Renal cortex interstitium (tissue), 11 donors: ENCODE results near the gene CLN3. TPM values are rescaled to one million over a fixed set of nuclear protein-coding genes. Genes with fewer than 3 reads are reported as not detected.
"Not testable (repeated sequence)": the region's sequence is repeated elsewhere in the genome, so short reads cannot be mapped to it uniquely, and the experiment has no call there.

Experiments used
- DNase-seq, 11 donors: peaks; one replicate each; pipeline ENCODE4 v3.0.0-alpha.2; 2013; ENCODE audit warnings: low read depth in 9 of 11, low spot score in 4 of 11; ENCODE audit errors: extremely low read depth in 1 of 11
- polyA plus RNA-seq, 3 donors: library from polyadenylated mRNA; unstranded; fragments of 120-200 nt; gene quantifications; one replicate each; pipeline ENCODE4 v1.2.1, GENCODE V29; 2013; ENCODE audit not compliant: insufficient read length in 3 of 3

Gene CLN3
- polyA plus RNA-seq, 3 donors = 30.4 to 34.2 (median 32.8) TPM

DNA sequence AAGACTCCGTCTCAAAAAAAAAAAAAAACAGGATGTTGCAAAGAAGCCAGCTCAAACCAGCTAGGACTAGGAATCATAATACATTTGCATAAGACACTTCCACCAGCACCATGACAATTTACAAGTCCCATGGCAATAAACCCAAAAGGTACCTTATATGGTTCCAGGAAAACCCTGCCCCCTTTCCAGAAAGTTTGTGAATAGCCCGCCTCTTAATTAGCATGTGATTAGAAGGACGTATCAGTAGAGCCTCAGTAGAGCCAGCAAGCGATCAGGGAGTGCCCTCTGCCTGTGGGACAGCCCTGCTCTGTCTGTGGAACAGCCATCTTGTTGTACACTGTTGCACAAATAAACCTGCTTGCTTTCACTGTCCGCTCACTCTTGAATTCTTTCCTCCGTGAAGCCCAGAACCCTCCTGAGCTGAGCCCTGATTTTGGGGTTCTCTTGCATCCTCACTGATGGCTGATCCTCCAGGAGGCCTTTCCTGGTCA is 32.9 kb upstream of the CLN3 start:
- no peak for DNase-seq

DNA sequence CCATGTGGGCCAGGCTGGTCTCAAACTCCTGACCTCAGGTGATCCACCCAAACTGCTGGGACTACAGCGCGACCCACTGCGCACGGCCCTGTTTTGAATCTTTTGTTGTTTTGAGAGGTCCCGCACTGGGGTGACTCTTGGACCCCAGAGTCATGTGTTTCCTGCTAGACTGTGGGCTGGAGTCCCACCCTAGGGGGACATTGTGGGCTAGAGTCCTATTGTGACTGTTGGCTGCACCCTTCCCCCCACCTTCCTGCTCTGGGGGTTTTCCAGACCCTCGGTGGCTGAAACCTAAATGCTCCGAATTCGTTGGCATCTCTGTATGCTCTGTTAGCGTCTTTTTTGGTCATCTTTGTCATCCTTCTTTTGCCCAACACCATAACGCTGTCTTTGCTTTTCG is 30.9 kb upstream of the CLN3 start:
- no peak for DNase-seq

DNA sequence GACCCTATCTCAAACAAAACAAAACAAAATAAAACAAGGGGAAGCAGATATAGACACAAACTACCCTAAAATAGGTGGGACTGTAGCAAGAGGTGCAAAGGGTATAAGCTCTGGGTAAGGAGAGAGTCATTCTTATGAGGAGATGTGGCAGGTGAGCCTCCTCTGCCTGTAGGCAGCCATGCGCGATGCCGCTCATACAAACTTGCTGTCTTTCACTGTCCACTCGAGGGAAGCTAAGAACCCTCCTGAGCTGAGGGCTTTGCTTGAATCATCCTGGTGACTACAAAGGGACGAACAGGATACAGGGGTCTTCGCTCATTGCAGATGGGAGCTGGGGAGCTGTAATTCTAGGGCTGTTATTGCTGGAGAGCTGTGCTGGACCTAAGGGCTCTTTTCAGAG is 29.6 kb upstream of the CLN3 start:
- no peak for DNase-seq

DNA sequence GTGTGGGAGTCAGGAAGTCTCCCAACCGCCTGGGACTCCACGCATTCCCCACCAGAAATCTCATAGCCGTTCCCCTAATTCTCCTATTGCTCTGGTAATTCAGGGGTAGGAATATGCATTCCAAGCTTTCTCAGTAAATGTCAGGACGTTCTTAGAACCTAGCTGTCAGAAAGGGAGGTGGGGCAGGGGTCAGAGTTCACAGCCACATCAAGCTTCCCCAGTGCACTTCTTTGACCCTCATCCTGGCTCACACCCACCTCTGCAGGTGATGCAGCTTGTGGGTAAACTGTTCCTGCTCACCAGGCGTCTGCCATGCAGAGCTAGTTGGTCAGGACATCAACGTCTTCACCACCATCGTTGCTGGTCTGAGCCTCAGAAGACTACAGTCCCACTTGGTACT is 28.8 kb upstream of the CLN3 start:
- no peak for DNase-seq

DNA sequence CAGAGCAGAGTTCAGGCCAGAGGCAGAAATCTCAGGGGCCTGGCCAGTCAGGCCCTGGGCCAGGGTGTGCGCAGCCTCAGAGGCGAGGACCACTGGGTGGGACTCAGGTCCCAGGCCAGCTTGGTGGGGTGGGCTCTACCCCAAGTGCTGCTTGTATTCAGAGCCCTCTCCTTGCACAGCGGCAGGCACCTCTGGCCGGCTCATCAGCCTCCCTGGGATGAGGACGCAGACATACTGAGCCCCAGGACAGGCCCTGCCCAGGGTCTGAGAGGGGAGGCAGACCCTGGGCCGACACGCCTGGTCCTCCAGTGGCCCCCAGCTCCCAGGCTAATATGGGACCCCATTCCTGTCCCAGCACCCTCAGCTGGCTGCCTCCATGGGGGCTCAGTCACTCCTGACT is 22.4 kb upstream of the CLN3 start:
- no peak for DNase-seq

DNA sequence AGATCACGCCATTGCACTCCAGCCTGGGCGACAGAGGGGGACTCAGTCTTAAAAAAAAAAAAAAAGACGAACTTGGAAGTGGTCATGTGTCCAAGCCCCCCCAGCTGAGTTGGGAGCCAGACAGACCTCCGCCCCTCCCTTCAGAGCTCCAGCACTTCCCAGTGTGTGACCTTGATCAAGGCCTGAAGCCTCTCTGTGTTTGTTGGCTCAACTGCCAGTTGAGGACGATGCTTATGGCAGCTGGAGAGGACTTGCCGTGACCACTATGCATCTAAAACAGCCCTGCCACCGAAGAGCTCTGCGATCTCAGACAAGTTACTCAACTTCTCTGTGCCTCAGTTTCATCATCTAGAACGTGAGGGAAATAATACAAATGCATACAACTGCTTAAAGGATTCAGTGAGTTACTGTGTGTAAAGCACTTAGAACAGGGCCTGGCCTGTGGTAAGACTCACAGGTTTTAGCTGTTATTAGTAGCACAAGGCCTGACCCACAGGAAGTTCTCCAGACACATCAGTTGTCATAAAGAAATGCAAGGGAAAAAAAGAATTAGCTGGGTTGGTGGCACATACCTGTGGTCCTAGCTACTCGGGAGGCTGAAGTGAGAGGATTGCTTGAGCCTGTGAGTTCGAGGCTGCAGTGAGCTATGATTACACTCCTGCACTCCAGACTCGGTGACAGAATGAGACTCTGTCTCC is 21.8 kb upstream of the CLN3 start:
- DNase-seq = no peak

DNA sequence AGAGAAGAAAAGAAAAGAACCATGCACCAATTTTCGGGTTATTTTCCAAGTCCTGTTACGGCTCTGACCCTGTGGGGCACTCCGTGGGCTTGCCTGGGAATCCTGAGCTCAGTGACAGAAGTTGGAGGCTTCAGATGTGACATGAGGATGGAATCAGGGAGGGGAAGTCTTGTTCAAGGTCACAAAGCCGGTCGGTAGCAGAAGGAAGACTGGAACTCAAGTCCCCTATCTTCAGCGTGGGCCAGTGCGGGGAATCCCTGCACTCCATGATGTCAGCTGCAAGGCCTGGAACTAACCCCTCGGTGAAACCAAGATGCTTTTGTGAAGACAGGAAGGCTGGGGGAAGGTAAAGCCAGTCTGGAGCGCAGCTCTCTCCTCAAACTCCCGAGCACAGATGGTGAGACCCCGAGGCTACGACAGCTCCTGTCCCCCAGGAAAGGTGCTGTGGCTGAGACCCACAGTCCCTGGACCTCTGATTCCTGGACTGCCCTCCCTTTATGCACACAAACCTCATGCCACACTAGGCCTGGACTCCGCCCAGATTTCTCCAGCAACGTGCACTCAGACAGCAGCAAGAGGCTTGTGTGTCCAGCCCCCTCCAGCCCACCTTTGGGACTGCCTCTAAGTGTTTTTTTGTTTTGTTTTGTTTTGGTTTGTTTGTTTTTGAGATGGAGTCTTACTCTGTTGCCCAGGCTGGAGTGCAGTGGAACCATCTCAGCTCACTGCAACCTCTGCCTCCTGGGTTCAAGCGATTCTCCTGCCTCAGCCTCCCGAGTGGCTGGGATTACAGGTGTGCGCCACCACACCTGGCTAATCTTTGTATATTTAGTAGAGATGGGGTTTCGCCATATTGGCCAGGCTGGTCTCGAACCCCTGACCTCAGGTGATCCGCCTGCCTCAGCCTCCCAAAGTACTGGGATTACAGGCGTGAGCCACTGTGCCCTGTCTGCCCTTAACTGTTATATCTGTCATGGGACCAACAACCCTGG is 20.2 kb upstream of the CLN3 start:
- no peak for DNase-seq

DNA sequence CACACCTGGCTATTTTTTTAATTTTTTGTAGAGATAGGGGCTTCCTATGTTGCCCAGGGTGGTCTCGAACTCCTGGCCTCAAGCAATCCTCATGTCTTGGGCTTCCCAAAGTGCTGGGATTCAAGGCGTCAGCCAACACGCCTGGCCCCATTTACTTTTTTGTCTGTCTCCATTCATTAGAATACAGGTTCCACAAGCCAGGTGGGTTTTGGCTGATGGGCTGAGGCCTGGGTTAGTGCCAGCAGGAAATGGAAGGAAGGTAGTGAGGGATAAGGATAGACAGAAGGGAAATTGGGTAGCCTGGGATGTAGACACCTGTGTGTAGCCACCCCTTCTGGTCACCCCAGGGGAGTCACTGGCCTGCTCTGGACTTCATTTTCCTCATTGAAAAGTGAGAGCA is 19.2 kb upstream of the CLN3 start:
- no peak for DNase-seq

DNA sequence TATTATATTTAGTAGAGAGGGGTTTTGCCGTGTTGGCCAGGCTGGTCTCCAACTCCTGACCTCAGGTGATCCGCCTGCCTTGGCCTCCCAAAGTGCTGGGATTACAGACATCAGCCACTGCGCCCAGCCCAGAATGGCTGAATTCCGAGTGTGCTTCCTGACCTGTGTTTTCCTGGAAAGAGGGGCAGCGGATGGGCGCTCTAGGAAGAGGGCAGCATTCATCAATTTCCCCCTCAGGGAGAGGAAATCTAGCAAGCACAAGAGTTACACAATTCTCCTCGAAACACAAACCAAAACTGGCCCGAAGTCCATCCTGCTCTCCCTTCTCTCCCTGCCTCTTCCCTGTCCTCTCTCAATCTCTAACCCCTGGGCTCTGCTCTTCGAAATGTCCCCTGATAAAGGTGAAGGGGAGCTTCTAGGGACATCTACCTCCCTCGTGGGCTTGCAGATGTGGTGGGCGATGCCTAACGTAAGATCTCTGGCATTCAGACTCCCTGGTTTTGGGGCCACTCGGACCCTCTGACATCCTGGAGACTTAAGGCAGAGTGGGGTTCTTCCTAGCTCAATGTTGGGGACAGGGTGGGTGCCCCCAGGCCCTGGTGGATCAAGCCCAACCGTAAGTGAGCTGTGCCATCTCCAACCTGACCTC is 13.7 kb upstream of the CLN3 start:
- DNase-seq = no peak

DNA sequence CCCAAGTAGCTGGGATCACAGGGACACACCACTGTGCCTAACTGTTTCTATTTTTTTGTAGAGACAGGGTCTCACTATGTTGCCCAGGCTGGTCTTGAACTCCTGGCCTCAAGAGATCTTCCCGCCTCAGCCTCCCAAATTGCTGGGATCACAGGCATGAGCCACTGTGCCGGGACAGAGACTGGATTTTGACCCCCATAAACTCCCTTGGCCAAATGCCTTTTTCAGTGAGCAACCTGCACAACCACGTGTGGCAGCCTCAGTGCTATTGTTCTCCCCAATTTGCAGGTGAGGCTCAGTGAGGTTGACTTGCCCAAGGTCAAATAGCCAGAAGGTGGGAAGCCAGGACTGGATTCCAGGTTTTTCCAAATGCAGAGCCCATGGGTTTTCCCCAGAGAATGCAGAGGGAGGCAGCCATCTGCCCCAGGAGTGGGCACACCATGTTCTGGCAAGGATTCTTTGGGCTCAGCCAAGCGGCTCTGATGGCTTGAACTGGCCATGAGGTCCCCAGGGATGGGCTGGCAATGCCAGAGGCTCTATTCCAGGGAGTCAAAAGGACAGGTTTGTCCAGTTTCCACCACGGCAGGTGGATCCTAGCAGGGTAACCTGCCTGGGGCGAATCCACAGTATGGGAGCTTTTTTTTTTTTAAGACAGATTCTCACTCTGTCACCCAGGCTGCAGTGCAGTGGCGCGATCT is 13.0 kb upstream of the CLN3 start:
- no peak for DNase-seq

DNA sequence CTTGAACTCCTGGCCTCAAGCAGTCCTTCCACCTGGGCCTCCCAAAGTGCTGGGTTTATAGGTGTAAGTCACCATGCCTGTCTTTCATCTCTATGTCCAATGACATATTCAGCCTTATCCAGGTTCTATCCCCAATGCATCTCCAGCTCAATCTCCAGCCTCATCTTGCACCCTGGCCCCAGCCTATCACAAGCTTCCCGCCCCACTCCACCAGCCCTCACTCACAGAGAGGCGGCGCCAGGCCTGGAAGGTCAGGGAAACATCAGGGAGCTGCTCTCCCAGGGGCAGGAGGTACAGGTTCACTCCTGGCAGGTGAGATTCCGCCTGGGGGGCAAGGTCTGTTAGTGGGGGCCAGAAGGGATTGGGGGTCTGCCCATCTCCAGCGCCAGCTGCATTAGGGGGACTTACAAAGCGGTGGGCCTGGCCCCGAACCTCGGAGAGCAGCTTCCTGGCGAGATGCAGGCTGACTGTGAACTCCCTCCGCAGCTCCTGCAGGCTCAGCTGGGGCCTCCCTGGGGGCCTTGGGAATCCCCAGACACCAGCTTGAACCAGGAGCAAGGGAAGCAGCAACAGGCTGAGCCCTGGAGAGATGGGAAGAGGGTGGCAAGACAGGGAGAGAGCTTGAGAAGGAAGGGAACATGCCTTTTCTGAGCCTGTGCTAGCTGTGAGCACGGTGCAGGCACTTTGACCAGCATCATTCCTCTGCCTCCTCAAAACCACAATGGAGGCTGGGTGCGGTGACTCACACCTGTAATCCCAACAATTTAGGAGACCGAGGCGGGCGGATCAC is 11.8 kb upstream of the CLN3 start:
- DNase-seq = no peak

DNA sequence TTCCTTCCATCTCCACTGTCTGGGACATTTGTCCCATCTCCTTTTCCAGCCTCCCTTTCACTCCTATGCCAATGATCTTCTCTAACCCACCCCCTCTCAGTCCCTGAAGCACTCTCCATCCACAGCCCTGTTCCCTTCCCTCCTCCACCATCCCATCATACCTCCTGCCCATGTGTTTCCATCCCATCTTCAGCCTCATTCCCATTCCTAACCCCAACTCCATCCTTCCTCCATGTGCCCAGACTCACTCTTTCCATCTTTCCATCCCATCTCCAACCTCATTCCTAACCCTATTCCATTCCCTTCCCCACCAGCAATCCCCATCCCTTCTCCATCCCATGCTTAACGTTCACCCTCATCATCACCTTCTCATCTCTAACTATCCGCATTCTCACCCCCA is 10.4 kb upstream of the CLN3 start:
- DNase-seq = no peak

DNA sequence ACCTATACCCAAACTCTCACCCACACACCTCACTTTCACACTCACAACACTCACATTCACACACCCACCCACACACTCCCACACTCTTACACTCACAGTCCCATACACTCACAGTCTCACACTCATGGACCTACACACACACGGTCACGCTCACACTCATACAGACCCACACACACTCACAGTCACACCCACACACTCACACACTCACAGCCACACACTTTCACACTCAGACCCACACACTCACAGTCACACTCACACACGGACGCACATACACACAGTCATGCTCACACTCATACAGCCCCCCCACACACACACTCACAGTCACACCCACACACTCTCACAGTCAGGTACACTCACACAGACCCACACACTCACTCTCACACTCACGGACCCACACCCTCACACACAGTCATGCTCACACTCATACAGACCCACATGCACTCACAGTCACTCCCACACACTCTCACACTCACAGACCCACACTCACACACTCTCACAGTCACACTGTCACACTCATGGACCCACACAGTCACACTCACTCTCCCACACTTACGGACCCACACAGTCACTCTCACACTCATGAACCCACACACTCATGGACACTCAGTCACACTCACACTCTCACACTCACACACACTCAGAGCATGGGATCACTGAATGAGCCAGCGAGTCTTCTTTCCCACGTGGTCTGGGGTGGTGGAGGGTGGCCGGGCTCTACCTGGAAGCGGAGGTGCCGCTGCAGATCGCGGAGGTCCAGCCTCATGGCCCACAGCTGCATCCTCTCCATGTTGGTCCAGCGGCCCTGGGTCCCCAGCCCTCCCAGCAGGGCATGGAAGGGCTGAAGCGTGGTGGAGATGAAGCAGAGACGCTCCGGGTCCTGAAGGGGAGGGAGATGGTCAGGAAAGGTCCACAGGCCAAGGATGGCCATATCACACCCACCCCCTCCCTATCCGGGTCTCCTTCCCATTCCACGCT is 9.7 kb upstream of the CLN3 start:
- no peak for DNase-seq

DNA sequence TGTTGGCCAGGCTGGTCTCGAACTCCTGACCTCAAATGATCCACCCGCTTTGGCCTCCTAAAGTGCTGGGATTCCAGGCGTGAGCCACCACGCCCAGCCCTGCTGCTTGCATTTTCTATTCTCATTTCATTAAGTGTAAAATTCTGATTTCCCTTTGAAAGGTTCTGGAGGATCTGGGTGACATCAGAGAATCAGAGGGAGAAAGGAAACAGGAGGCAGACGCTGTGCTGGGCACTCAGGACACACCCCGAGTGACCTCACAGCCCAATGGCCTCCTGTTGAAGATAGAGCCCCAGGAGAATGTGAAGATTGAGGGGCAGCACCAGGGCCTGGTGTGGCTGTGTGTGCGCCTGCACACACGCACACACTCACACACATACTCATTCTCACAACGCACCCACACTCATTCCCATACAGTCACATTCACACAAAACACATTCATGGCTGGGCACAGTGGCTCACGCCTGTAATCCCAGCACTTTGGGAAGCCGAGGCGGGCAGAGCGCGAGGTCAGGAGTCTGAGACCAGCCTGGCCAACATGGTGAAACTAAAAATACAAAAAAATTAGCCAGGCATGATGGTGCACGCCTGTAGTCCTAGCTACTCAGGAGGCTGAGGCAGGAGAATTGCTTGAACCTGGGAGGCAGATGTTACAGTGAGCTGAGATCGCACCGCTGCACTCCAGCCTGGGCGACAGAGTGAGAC is 8.8 kb upstream of the CLN3 start:
- not testable (repeated sequence) for DNase-seq

DNA sequence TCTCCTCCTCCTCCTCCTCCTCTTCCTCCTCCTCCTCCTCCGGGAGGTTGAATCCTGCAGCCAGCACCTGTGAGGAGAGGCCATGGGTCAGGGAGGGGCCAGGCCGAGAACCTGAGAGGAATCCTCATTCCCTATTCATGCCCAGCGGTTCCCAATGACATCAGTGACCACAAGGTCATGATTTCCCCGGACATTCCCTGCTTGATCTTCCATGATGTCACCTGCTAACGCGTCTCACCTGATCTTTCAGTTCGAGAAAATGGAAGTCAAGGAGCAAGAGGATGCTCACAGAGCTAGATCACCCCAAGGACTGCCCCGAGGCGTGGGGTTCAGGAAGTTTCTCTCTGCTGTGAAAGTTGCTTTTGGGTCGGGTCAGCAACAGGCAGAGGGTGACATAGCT is 8.0 kb upstream of the CLN3 start:
- no peak for DNase-seq

DNA sequence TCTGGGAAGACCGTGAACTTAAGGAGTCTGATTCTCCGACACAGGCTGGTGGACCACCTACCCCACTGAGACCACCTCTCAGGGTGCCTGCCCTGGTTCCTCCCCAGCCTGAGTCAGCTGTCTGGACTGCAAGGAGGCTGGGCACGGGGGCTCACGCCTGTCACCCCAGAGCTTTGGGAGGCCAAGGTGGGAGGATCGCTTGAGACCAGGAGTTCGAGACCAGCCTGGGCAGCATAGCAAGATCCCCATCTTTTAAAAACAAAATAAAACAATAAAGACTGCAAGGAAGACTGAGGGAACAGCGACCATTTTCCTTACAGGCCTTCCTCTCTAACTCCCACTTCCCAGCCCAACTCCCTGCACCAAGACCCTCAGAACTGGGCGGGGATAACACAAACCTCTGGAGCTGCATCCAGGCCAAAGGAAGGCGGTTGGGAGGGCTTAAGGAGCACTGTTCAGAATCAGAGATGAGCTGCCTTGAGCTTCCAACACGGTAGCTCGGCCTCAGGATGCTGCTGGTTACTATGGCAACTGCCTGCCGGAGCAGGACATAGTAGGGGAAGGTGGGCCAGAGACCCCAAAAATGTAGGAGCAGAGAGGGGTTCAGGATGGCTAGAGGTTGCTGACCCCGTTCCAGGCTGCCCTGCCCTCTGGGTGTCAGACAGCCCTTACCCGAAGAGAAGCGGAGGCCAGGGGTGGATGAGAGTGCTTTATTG is 7.0 kb upstream of the CLN3 start:
- no peak for DNase-seq
